HEK293 (cell line): ENCODE data around the gene NECAB3.
A peak's percentile ranks its signal among the peaks of the same experiment; 100 is the strongest.

ENCODE experiments used
- ATF2 ChIP-seq: fragments of 450-650 bp; formaldehyde crosslinking; IDR thresholded peaks from 2 replicates; pipeline ENCODE4 v1.5.1; 2016; ENCODE audit warnings: missing biosample characterization, missing genetic modification characterization, low read depth
- GLI4 ChIP-seq: fragments of 450-650 bp; formaldehyde crosslinking; IDR thresholded peaks from 2 replicates; pipeline ENCODE4 v1.5.1; 2016; ENCODE audit warnings: missing biosample characterization, missing genetic modification characterization
- HIC1 ChIP-seq: fragments of 450-650 bp; formaldehyde crosslinking; IDR thresholded peaks from 2 replicates; pipeline ENCODE4 v1.5.1; 2016; ENCODE audit warnings: missing biosample characterization, missing genetic modification characterization
- HOXC10 ChIP-seq: sonication (generic); formaldehyde crosslinking; IDR thresholded peaks from 2 replicates; pipeline ENCODE4 v1.8.1; 2023; ENCODE audit warnings: mild to moderate bottlenecking, missing genetic modification reagents
- KLF7 ChIP-seq: fragments of 450-650 bp; formaldehyde crosslinking; IDR thresholded peaks from 2 replicates; pipeline ENCODE4 v1.5.1; 2016; ENCODE audit warnings: missing biosample characterization, missing genetic modification characterization, borderline replicate concordance
- SETDB1 ChIP-seq: IDR thresholded peaks from one replicate; pipeline ENCODE4 v1.6.1; 2017; ENCODE audit warnings: mild to moderate bottlenecking, low read length, moderate library complexity, mixed read lengths; ENCODE audit not compliant: insufficient read length
- SP2 ChIP-seq: fragments of 450-650 bp; formaldehyde crosslinking; IDR thresholded peaks from 2 replicates; pipeline ENCODE4 v1.5.1; 2016; ENCODE audit warnings: missing biosample characterization, missing genetic modification characterization
- ZBTB1 ChIP-seq: fragments of 450-650 bp; formaldehyde crosslinking; IDR thresholded peaks from 2 replicates; pipeline ENCODE4 v1.5.1; 2016; ENCODE audit warnings: missing biosample characterization, missing genetic modification characterization
- ZBTB26 ChIP-seq: fragments of 450-650 bp; formaldehyde crosslinking; optimal IDR thresholded peaks from 2 replicates; pipeline ENCODE3; 2016; ENCODE audit warnings: missing biosample characterization, mild to moderate bottlenecking, missing genetic modification characterization
- ZFHX2 ChIP-seq: fragments of 450-650 bp; formaldehyde crosslinking; conservative IDR thresholded peaks from 2 replicates; pipeline ENCODE4 v1.5.1; 2016; ENCODE audit warnings: missing biosample characterization, missing genetic modification characterization
- ZNF239 ChIP-seq: fragments of 450-650 bp; formaldehyde crosslinking; IDR thresholded peaks from 2 replicates; pipeline ENCODE4 v1.5.1; 2016; ENCODE audit warnings: missing biosample characterization, missing genetic modification characterization
- ZNF248 ChIP-seq: fragments of 450-650 bp; formaldehyde crosslinking; IDR thresholded peaks from 2 replicates; pipeline ENCODE4 v1.5.1; 2017; ENCODE audit warnings: missing biosample characterization, missing genetic modification characterization
- ZNF280D ChIP-seq: fragments of 450-650 bp; formaldehyde crosslinking; IDR thresholded peaks from 2 replicates; pipeline ENCODE4 v1.5.1; 2016; ENCODE audit warnings: missing biosample characterization, missing genetic modification characterization
- ZNF324 ChIP-seq: fragments of 450-650 bp; formaldehyde crosslinking; IDR thresholded peaks from 2 replicates; pipeline ENCODE4 v1.5.1; 2016; ENCODE audit warnings: missing biosample characterization, missing genetic modification characterization
- ZNF350 ChIP-seq: fragments of 450-650 bp; formaldehyde crosslinking; IDR thresholded peaks from 2 replicates; pipeline ENCODE4 v1.5.0; 2017; ENCODE audit warnings: missing biosample characterization, mild to moderate bottlenecking, missing genetic modification characterization
- ZNF398 ChIP-seq: fragments of 450-650 bp; formaldehyde crosslinking; IDR thresholded peaks from 2 replicates; pipeline ENCODE4 v1.5.1; 2017; ENCODE audit warnings: missing biosample characterization, missing genetic modification characterization
- ZNF404 ChIP-seq: fragments of 450-650 bp; formaldehyde crosslinking; IDR thresholded peaks from 2 replicates; pipeline ENCODE4 v1.5.1; 2017; ENCODE audit warnings: missing biosample characterization, missing genetic modification characterization
- ZNF416 ChIP-seq: fragments of 450-650 bp; formaldehyde crosslinking; IDR thresholded peaks from 2 replicates; pipeline ENCODE4 v1.5.1; 2016; ENCODE audit warnings: missing biosample characterization, missing genetic modification characterization
- ZNF48 ChIP-seq: fragments of 450-650 bp; formaldehyde crosslinking; IDR thresholded peaks from 2 replicates; pipeline ENCODE4 v1.5.1; 2016; ENCODE audit warnings: missing biosample characterization, missing genetic modification characterization
- ZNF488 ChIP-seq: fragments of 450-650 bp; formaldehyde crosslinking; IDR thresholded peaks from 2 replicates; pipeline ENCODE4 v1.5.1; 2016; ENCODE audit warnings: missing biosample characterization, missing genetic modification characterization
- ZNF585B ChIP-seq: fragments of 450-650 bp; formaldehyde crosslinking; IDR thresholded peaks from 2 replicates; pipeline ENCODE4 v1.5.1; 2016; ENCODE audit warnings: missing biosample characterization, missing genetic modification characterization
- ZNF621 ChIP-seq: fragments of 450-650 bp; formaldehyde crosslinking; IDR thresholded peaks from 2 replicates; pipeline ENCODE4 v1.5.1; 2017; ENCODE audit warnings: missing biosample characterization, missing genetic modification characterization
- ZNF692 ChIP-seq: fragments of 450-650 bp; formaldehyde crosslinking; IDR thresholded peaks from 2 replicates; pipeline ENCODE4 v1.5.1; 2016; ENCODE audit warnings: missing biosample characterization, missing genetic modification characterization
- ZNF843 ChIP-seq: fragments of 450-650 bp; formaldehyde crosslinking; IDR thresholded peaks from 2 replicates; pipeline ENCODE4 v1.5.1; 2016; ENCODE audit warnings: missing biosample characterization, missing genetic modification characterization
- ZSCAN16 ChIP-seq: fragments of 450-650 bp; formaldehyde crosslinking; IDR thresholded peaks from 2 replicates; pipeline ENCODE4 v1.5.1; 2016; ENCODE audit warnings: missing biosample characterization, missing genetic modification characterization
- ZSCAN5A ChIP-seq: fragments of 450-650 bp; formaldehyde crosslinking; IDR thresholded peaks from 2 replicates; pipeline ENCODE4 v1.5.1; 2016; ENCODE audit warnings: missing biosample characterization, missing genetic modification characterization

Gene NECAB3

GRCh38 chr20:33673410-33674293 lies 576 bp downstream of the NECAB3 start (continued):
- peak; percentile 33; the same call in 1 of the 2 replicates for TF ChIP-seq ZFHX2
- no peak for TF ChIP-seq HIC1 (tag by site-specific recombination)
- TF ChIP-seq ZBTB1 (tag by site-specific recombination): no peak
- TF ChIP-seq ZBTB26: peak; percentile 60
- TF ChIP-seq ATF2: no peak
- no peak for TF ChIP-seq ZNF239 (tag by site-specific recombination)
- TF ChIP-seq ZNF843 (tag by site-specific recombination): no peak
- no peak for TF ChIP-seq ZNF324 (tag by site-specific recombination)
- TF ChIP-seq ZNF692 (tag by site-specific recombination): no peak
- no peak for TF ChIP-seq SP2 (tag by site-specific recombination)
- TF ChIP-seq ZNF280D: no peak
- TF ChIP-seq ZSCAN5A (tag by site-specific recombination): no peak
- TF ChIP-seq HOXC10: no peak
- no peak for TF ChIP-seq KLF7 (tag by site-specific recombination)
- no peak for TF ChIP-seq ZNF488 (tag by site-specific recombination)
- TF ChIP-seq ZNF398 (tag by site-specific recombination): no peak
- no peak for TF ChIP-seq ZNF404 (tag by site-specific recombination)
- TF ChIP-seq ZNF621 (tag by site-specific recombination): no peak
- TF ChIP-seq ZNF248 (tag by site-specific recombination): no peak
- TF ChIP-seq ZNF416 (tag by site-specific recombination): no peak
- no peak for TF ChIP-seq ZNF48 (tag by site-specific recombination)
- no peak for TF ChIP-seq SETDB1
- TF ChIP-seq ZNF585B (tag by site-specific recombination): no peak
- TF ChIP-seq ZNF350: no peak
- no peak for TF ChIP-seq ZSCAN16
- no peak for TF ChIP-seq GLI4 (tag by site-specific recombination)
